ENCODE measurements around the gene AMOTL1. TPM values are rescaled to one million over a fixed set of nuclear protein-coding genes. Genes with fewer than 3 reads are reported as not detected.

AMOTL1 gene
- polyA plus RNA-seq, 4 donors = 0.81 to 16.5 (median 3.7) TPM

- Histone ChIP-seq H3K4me1 (ENCODE audit: control insufficient read depth in 3 of 3, insufficient read depth in 2 of 3, low read depth in 1 of 3, low read length in 2 of 3) (peaks cover 0 to 11% (median 3%) of the 10 kb centered on the region in 3 donors), H3K27me3 (ENCODE audit: control insufficient read depth in 3 of 3, insufficient read depth in 3 of 3, low read length in 3 of 3) (no peaks in the 10 kb centered on the region), H3K4me3 (ENCODE audit: low read depth in 1 of 3, low read length in 3 of 3) (no peak overlapping the region), H3K9me3 (ENCODE audit: control insufficient read depth in 2 of 2, insufficient read depth in 1 of 2, low read depth in 1 of 2, low read length in 1 of 2) (no peaks in the 10 kb centered on the region), H3K27ac (ENCODE audit: low read depth in 1 of 3, low read length in 2 of 3) (peak overlapping the region in 1 of 3 donors; percentile 4), H3K36me3 (ENCODE audit: control insufficient read depth in 3 of 3, insufficient read depth in 2 of 3, low read depth in 1 of 3, low read length in 3 of 3) (no peaks in the 10 kb centered on the region)
- FAIRE-seq (no peak), DNase-seq (no peak)
- 56 to 61% (median 58%) methylated on average over 10 of the region's 10 CpGs for WGBS, 3 donors
Observed at GRCh38 chr11:94750319-94751217, 17.6 kb upstream of the AMOTL1 start.

GRCh38 chr11:94751218-94751609 is 16.9 kb upstream of the AMOTL1 start:
- DNase-seq (no peak), FAIRE-seq (no peak)
- no peaks in the 10 kb centered on the region for H3K36me3 ChIP-seq (ENCODE audit: control insufficient read depth in 3 of 3, insufficient read depth in 2 of 3, low read depth in 1 of 3, low read length in 3 of 3)
- peaks cover 0 to 10% (median 3%) of the 10 kb centered on the region in 3 donors for H3K4me1 ChIP-seq (ENCODE audit: control insufficient read depth in 3 of 3, insufficient read depth in 2 of 3, low read depth in 1 of 3, low read length in 2 of 3)
- H3K9me3 ChIP-seq (ENCODE audit: control insufficient read depth in 2 of 2, insufficient read depth in 1 of 2, low read depth in 1 of 2, low read length in 1 of 2) = no peaks in the 10 kb centered on the region
- 66 to 74% (median 70%) methylated on average over 5 of the region's 5 CpGs for WGBS, 3 donors
- no peaks in the 10 kb centered on the region for H3K27me3 ChIP-seq (ENCODE audit: control insufficient read depth in 3 of 3, insufficient read depth in 3 of 3, low read length in 3 of 3)
- H3K27ac ChIP-seq (ENCODE audit: low read depth in 1 of 3, low read length in 2 of 3) = no peak overlapping the region
- no peak overlapping the region for H3K4me3 ChIP-seq (ENCODE audit: low read depth in 1 of 3, low read length in 3 of 3)

- DNase-seq (no peak), FAIRE-seq (no peak)
- no peak overlapping the region for H3K27ac ChIP-seq (ENCODE audit: low read depth in 1 of 3, low read length in 2 of 3)
- H3K4me1 ChIP-seq (ENCODE audit: control insufficient read depth in 3 of 3, insufficient read depth in 2 of 3, low read depth in 1 of 3, low read length in 2 of 3) = peaks cover 0 to 6% (median 0%) of the 10 kb centered on the region in 3 donors
- H3K36me3 ChIP-seq (ENCODE audit: control insufficient read depth in 3 of 3, insufficient read depth in 2 of 3, low read depth in 1 of 3, low read length in 3 of 3) = no peaks in the 10 kb centered on the region
- 70 to 77% (median 71%) methylated on average over 5 of the region's 5 CpGs for WGBS, 3 donors
- no peaks in the 10 kb centered on the region for H3K9me3 ChIP-seq (ENCODE audit: control insufficient read depth in 2 of 2, insufficient read depth in 1 of 2, low read depth in 1 of 2, low read length in 1 of 2)
- no peaks in the 10 kb centered on the region for H3K27me3 ChIP-seq (ENCODE audit: control insufficient read depth in 3 of 3, insufficient read depth in 3 of 3, low read length in 3 of 3)
- no peak overlapping the region for H3K4me3 ChIP-seq (ENCODE audit: low read depth in 1 of 3, low read length in 3 of 3)
Observed at GRCh38 chr11:94751786-94752185, 16.4 kb upstream of the AMOTL1 start.

GRCh38 chr11:94753630-94754029 is 14.5 kb upstream of the AMOTL1 start:
- Histone ChIP-seq H3K36me3 (ENCODE audit: control insufficient read depth in 3 of 3, insufficient read depth in 2 of 3, low read depth in 1 of 3, low read length in 3 of 3) (no peaks in the 10 kb centered on the region), H3K4me3 (ENCODE audit: low read depth in 1 of 3, low read length in 3 of 3) (no peak overlapping the region), H3K27ac (ENCODE audit: low read depth in 1 of 3, low read length in 2 of 3) (no peak overlapping the region), H3K27me3 (ENCODE audit: control insufficient read depth in 3 of 3, insufficient read depth in 3 of 3, low read length in 3 of 3) (no peaks in the 10 kb centered on the region), H3K9me3 (ENCODE audit: control insufficient read depth in 2 of 2, insufficient read depth in 1 of 2, low read depth in 1 of 2, low read length in 1 of 2) (no peaks in the 10 kb centered on the region), H3K4me1 (ENCODE audit: control insufficient read depth in 3 of 3, insufficient read depth in 2 of 3, low read depth in 1 of 3, low read length in 2 of 3) (no peaks in the 10 kb centered on the region)
- WGBS, 3 donors = 54 to 79% (median 59%) methylated on average over 1 of the region's 1 CpG
- DNase-seq (no peak), FAIRE-seq (no peak)

- Histone ChIP-seq H3K27me3 (ENCODE audit: control insufficient read depth in 3 of 3, insufficient read depth in 3 of 3, low read length in 3 of 3) (no peaks in the 10 kb centered on the region), H3K36me3 (ENCODE audit: control insufficient read depth in 3 of 3, insufficient read depth in 2 of 3, low read depth in 1 of 3, low read length in 3 of 3) (no peaks in the 10 kb centered on the region), H3K4me1 (ENCODE audit: control insufficient read depth in 3 of 3, insufficient read depth in 2 of 3, low read depth in 1 of 3, low read length in 2 of 3) (no peaks in the 10 kb centered on the region), H3K9me3 (ENCODE audit: control insufficient read depth in 2 of 2, insufficient read depth in 1 of 2, low read depth in 1 of 2, low read length in 1 of 2) (no peaks in the 10 kb centered on the region), H3K27ac (ENCODE audit: low read depth in 1 of 3, low read length in 2 of 3) (no peak overlapping the region), H3K4me3 (ENCODE audit: low read depth in 1 of 3, low read length in 3 of 3) (no peak overlapping the region)
- 50 to 62% (median 50%) methylated on average over 2 of the region's 2 CpGs for WGBS, 3 donors
- FAIRE-seq = no peak
- no peak for DNase-seq
Observed at GRCh38 chr11:94754335-94754734, 13.8 kb upstream of the AMOTL1 start.

GRCh38 chr11:94754819-94755218 is 13.3 kb upstream of the AMOTL1 start:
- no peak overlapping the region for H3K27ac ChIP-seq (ENCODE audit: low read depth in 1 of 3, low read length in 2 of 3)
- H3K9me3 ChIP-seq (ENCODE audit: control insufficient read depth in 2 of 2, insufficient read depth in 1 of 2, low read depth in 1 of 2, low read length in 1 of 2) = no peaks in the 10 kb centered on the region
- no peaks in the 10 kb centered on the region for H3K36me3 ChIP-seq (ENCODE audit: control insufficient read depth in 3 of 3, insufficient read depth in 2 of 3, low read depth in 1 of 3, low read length in 3 of 3)
- no peaks in the 10 kb centered on the region for H3K4me1 ChIP-seq (ENCODE audit: control insufficient read depth in 3 of 3, insufficient read depth in 2 of 3, low read depth in 1 of 3, low read length in 2 of 3)
- DNase-seq = no peak
- FAIRE-seq = no peak
- 70 to 86% (median 76%) methylated on average over 2 of the region's 2 CpGs for WGBS, 3 donors
- no peak overlapping the region for H3K4me3 ChIP-seq (ENCODE audit: low read depth in 1 of 3, low read length in 3 of 3)
- no peaks in the 10 kb centered on the region for H3K27me3 ChIP-seq (ENCODE audit: control insufficient read depth in 3 of 3, insufficient read depth in 3 of 3, low read length in 3 of 3)

GRCh38 chr11:94755494-94755893 is 12.7 kb upstream of the AMOTL1 start:
- WGBS, 3 donors = 83 to 91% (median 87%) methylated on average over 11 of the region's 11 CpGs
- DNase-seq (no peak), FAIRE-seq (no peak)
- Histone ChIP-seq H3K27ac (ENCODE audit: low read depth in 1 of 3, low read length in 2 of 3) (no peak overlapping the region), H3K4me1 (ENCODE audit: control insufficient read depth in 3 of 3, insufficient read depth in 2 of 3, low read depth in 1 of 3, low read length in 2 of 3) (no peaks in the 10 kb centered on the region), H3K27me3 (ENCODE audit: control insufficient read depth in 3 of 3, insufficient read depth in 3 of 3, low read length in 3 of 3) (no peaks in the 10 kb centered on the region), H3K36me3 (ENCODE audit: control insufficient read depth in 3 of 3, insufficient read depth in 2 of 3, low read depth in 1 of 3, low read length in 3 of 3) (no peaks in the 10 kb centered on the region), H3K4me3 (ENCODE audit: low read depth in 1 of 3, low read length in 3 of 3) (no peak overlapping the region), H3K9me3 (ENCODE audit: control insufficient read depth in 2 of 2, insufficient read depth in 1 of 2, low read depth in 1 of 2, low read length in 1 of 2) (no peaks in the 10 kb centered on the region)

GRCh38 chr11:94757037-94757735 is 11.0 kb upstream of the AMOTL1 start:
- FAIRE-seq (no peak), DNase-seq (no peak)
- Histone ChIP-seq H3K27ac (ENCODE audit: low read depth in 1 of 3, low read length in 2 of 3) (no peak overlapping the region), H3K4me1 (ENCODE audit: control insufficient read depth in 3 of 3, insufficient read depth in 2 of 3, low read depth in 1 of 3, low read length in 2 of 3) (no peaks in the 10 kb centered on the region), H3K36me3 (ENCODE audit: control insufficient read depth in 3 of 3, insufficient read depth in 2 of 3, low read depth in 1 of 3, low read length in 3 of 3) (no peaks in the 10 kb centered on the region), H3K9me3 (ENCODE audit: control insufficient read depth in 2 of 2, insufficient read depth in 1 of 2, low read depth in 1 of 2, low read length in 1 of 2) (no peaks in the 10 kb centered on the region), H3K4me3 (ENCODE audit: low read depth in 1 of 3, low read length in 3 of 3) (no peak overlapping the region), H3K27me3 (ENCODE audit: control insufficient read depth in 3 of 3, insufficient read depth in 3 of 3, low read length in 3 of 3) (no peaks in the 10 kb centered on the region)
- WGBS, 3 donors = 58 to 73% (median 66%) methylated on average over 5 of the region's 5 CpGs
